Aorta (tissue), 5 donors: ENCODE results near the gene RGS9BP. TPM values are rescaled to one million over a fixed set of nuclear protein-coding genes. Genes with fewer than 3 reads are reported as not detected.
A peak's percentile ranks its signal among the peaks of the same experiment; 100 is the strongest.
"Not testable (repeated sequence)": the region's sequence is repeated elsewhere in the genome, so short reads cannot be mapped to it uniquely, and the experiment has no call there.

ENCODE experiments used
- ATAC-seq: fragments of 200-7000 bp; cut with Tn5 transposase; one replicate; pipeline ENCODE4 v1.9.1; 2022; ENCODE audit warnings: moderate library complexity; ENCODE audit not compliant: low FRiP score
- DNase-seq, 2 donors: peaks; one replicate each; pipeline ENCODE4 v3.0.0-alpha.2; 2020
- H3K27ac ChIP-seq, 2 donors: one replicate each; pipeline ENCODE4 v1.5.1; 2013; ENCODE audit warnings: low read length in 2 of 2, mild to moderate bottlenecking in 2 of 2, moderate library complexity in 2 of 2, control low read depth in 1 of 2, inconsistent platforms in 1 of 2, low read depth in 1 of 2
- H3K27me3 ChIP-seq, 2 donors: one replicate each; pipeline ENCODE4 v1.6.1; 2013; ENCODE audit warnings: control low read depth in 1 of 2, low read length in 1 of 2, mild to moderate bottlenecking in 1 of 2, moderate library complexity in 1 of 2; ENCODE audit not compliant: insufficient read depth in 2 of 2, control insufficient read depth in 1 of 2
- H3K36me3 ChIP-seq, 2 donors: one replicate each; pipeline ENCODE4 v1.6.1; 2013; ENCODE audit warnings: control low read depth in 1 of 2, low read length in 1 of 2, mild to moderate bottlenecking in 1 of 2; ENCODE audit not compliant: insufficient read depth in 2 of 2, control insufficient read depth in 1 of 2
- H3K4me1 ChIP-seq, 2 donors: one replicate each; pipeline ENCODE4 v1.6.1; 2013; ENCODE audit warnings: low read length in 2 of 2, control low read depth in 1 of 2, mild to moderate bottlenecking in 1 of 2, moderate library complexity in 1 of 2; ENCODE audit not compliant: insufficient read depth in 2 of 2, control insufficient read depth in 1 of 2
- H3K4me3 ChIP-seq, 2 donors: one replicate each; pipeline ENCODE4 v1.5.1; 2013; ENCODE audit warnings: low read length in 2 of 2, control low read depth in 1 of 2, mild to moderate bottlenecking in 1 of 2
- H3K9me3 ChIP-seq: one replicate; pipeline ENCODE4 v1.6.1; 2013; ENCODE audit warnings: mild to moderate bottlenecking, low read length; ENCODE audit not compliant: control insufficient read depth
- WGBS, 2 donors: extraction: QIAGEN DNeasy Blood & Tissue Kit; methylation state at CpG; one replicate each; pipeline ENCODE4 v1.1.7; 2013; 5-methylcytosine and 5-hydroxymethylcytosine counted together
- intact Hi-C, 2 donors: fragments of 100-400 bp; cut with DNase I; formaldehyde crosslinking; loops; one replicate each; pipeline versions ENCODE4 v1.14.2 to v1.15.0; 2022
- polyA plus RNA-seq, 2 donors: library from polyadenylated mRNA; stranded (reverse); fragments of 200-250 nt; gene quantifications; one replicate each; pipeline ENCODE4 v1.2.3, GENCODE V29; 2013
- total RNA-seq, 2 donors: library from RNA; stranded (reverse); fragmentation: NEBNext Ultra II Directional; extraction: Animal tissue kit (Norgen Biotek cat#: 25700); gene quantifications; one replicate each; pipeline ENCODE4 v1.2.1, GENCODE V29; 2021
- donor health status: healthy with polysubstance abuse.
- donor health status: Bipolar disorder and iron deficiency.
- donor health status: DM: no; HTN: no; CAD: no.
- donor health status: DM: no; HTN: no; CAD: no.
- donor health status: DM: yes; HTN: yes; CAD: no.

RGS9BP gene
- total and polyA plus RNA-seq, 4 donors, result 0.25 TPM; not detected in 3

DNA sequence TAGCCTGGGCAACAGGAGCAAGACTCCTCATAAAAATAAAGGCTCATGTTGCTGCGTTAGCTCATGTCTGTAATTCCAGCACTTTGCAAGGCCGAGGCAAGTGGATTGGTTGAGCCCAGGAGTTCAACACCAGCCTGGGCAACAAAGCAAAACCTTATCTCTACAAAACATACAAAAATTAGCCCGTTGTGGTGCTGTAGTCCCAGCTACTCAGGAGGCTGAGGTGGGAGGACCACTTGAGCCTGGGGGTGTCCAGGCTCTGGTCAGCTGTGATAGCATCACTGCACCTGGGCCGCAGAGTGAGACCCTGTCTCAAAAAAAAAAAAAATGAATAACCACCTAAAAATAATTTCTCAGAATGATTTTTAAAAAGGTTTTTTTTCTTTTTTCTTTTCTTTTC, 12.0 kb downstream of the RGS9BP start:
- Histone ChIP-seq H3K36me3 (peaks cover 0 to 1% of the 10 kb centered on the region in 2 donors), H3K4me3 (no peak overlapping the region), H3K4me1 (no peaks in the 10 kb centered on the region), H3K27ac (no peak overlapping the region), H3K9me3 (no peaks in the 10 kb centered on the region), H3K27me3 (no peaks in the 10 kb centered on the region)
- intact Hi-C loops, result no loop called here
- no peak for DNase-seq
- no peak for ATAC-seq
- 83 to 85% methylated on average over 4 of the region's 4 CpGs for WGBS, 2 donors

GRCh38 chr19:32688311-32688710, 12.7 kb downstream of the RGS9BP start:
- Histone ChIP-seq H3K9me3 (no peaks in the 10 kb centered on the region), H3K4me1 (no peaks in the 10 kb centered on the region), H3K27ac (no peak overlapping the region), H3K4me3 (no peak overlapping the region), H3K27me3 (no peaks in the 10 kb centered on the region), H3K36me3 (peaks cover 0 to 1% of the 10 kb centered on the region in 2 donors)
- ATAC-seq (no peak), DNase-seq (peak in 1 of 2 donors; percentile 78)
- 90 to 97% methylated on average over 1 of the region's 1 CpG for WGBS, 2 donors
- intact Hi-C loops, result no loop called here

DNA sequence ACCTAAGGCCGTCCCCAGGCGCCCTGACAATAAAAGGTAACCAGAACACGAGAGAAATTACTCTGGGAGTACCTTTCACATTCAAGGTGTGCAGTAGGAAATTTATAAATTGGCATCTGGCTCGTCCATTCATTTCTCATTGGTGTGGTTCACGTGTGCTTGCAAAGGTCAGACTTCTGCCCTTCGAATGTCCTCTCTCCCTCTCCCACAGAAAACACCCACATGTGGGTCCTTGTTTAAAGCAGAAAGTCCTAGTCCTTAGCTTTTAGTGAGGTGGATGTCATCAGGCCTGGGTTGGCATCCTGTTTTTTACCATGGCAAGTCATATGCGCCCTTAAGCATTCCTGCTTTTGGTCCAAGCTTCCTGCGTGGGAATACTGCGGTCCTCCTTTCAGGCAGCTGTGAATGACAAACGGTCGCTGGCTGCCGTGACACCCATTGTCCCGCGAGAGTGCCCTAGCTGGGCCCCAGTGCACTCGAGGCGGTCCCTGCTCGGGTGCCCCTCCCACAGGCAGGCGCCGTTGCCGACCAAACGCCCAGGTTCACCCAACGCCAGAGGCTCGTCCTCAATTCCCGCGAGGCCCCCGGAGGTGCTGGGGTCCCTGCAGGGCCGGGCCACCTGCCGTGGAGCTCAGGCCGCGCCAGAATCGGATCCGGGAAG, 15.8 kb downstream of the RGS9BP start, which contains the start of gene NUDT19:
TSS of gene NUDT19 (plus strand) at position 531 of the 661 bp plus-strand sequence. CDS start 140 bp downstream, outside the sequence.
- H3K9me3 ChIP-seq, result no peaks in the 10 kb centered on the region

GRCh38 chr19:32691952-32692726, 16.5 kb downstream of the RGS9BP start:
- 5 to 8% methylated on average over 80 to 93 of the region's 93 CpGs for WGBS, 2 donors
- ATAC-seq (peak; percentile 88), DNase-seq (peak; percentile 86 to 88)
- Histone ChIP-seq H3K9me3 (no peaks in the 10 kb centered on the region), H3K27ac (peak overlapping the region; percentile 58 to 69), H3K36me3 (no peaks in the 10 kb centered on the region), H3K27me3 (no peaks in the 10 kb centered on the region), H3K4me1 (no peaks in the 10 kb centered on the region), H3K4me3 (peak overlapping the region; percentile 76 to 81)
- intact Hi-C loops, result loop anchor here in 1 of 2 donors (2.0 kb wide), 1 partner anchor 17 kb away; the partner anchor contains the start of genes ANKRD27 and RGS9BP

More for the DNA sequence above, 15.8 kb downstream of the RGS9BP start, which contains the start of gene NUDT19:
- Histone ChIP-seq H3K36me3 (peaks cover 0 to 1% of the 10 kb centered on the region in 2 donors), H3K27ac (peak within 1 kb of the TSS; percentile 58 to 69), H3K4me3 (peak within 1 kb of the TSS; percentile 76 to 81), H3K27me3 (no peaks in the 10 kb centered on the region), H3K4me1 (no peaks in the 10 kb centered on the region)
- intact Hi-C loops, result loop anchor here in 1 of 2 donors (2.0 kb wide), 1 partner anchor 17 kb away; the partner anchor contains the start of genes ANKRD27 and RGS9BP
- 6% methylated on average over 31 to 32 of the region's 32 CpGs for WGBS, 2 donors
- peak; percentile 92 to 94 for DNase-seq
- peak; percentile 97 for ATAC-seq

GRCh38 chr19:32692727-32693061, 17.0 kb downstream of the RGS9BP start:
- H3K36me3 ChIP-seq, result no peaks in the 10 kb centered on the region
- H3K27ac ChIP-seq, result no peak overlapping the region
- peak overlapping the region; percentile 76 to 81 for H3K4me3 ChIP-seq
- H3K9me3 ChIP-seq, result no peaks in the 10 kb centered on the region
- intact Hi-C loops, result no loop called here
- ATAC-seq (peak; percentile 45), DNase-seq (no peak)
- H3K27me3 ChIP-seq, result no peaks in the 10 kb centered on the region
- 36 to 50% methylated on average over 7 of the region's 7 CpGs for WGBS, 2 donors
- no peaks in the 10 kb centered on the region for H3K4me1 ChIP-seq

GRCh38 chr19:32693151-32694108, 17.8 kb downstream of the RGS9BP start:
- H3K27ac ChIP-seq, H3K36me3 ChIP-seq, H3K27me3 ChIP-seq, ATAC-seq, intact Hi-C loops, H3K9me3 ChIP-seq, H3K4me1 ChIP-seq, DNase-seq: not testable (repeated sequence)
- peak overlapping the region in 1 of 2 donors; percentile 76 for H3K4me3 ChIP-seq
- WGBS, 2 donors, result 95 to 97% methylated on average over 20 of the region's 20 CpGs

GRCh38 chr19:32694316-32694715, 18.7 kb downstream of the RGS9BP start:
- intact Hi-C loops, result not testable (repeated sequence)
- WGBS, 2 donors, result 60 to 67% methylated on average over 2 of the region's 2 CpGs

GRCh38 chr19:32694851-32695250, 19.2 kb downstream of the RGS9BP start:
- H3K4me1 ChIP-seq, H3K27me3 ChIP-seq, H3K4me3 ChIP-seq, H3K36me3 ChIP-seq, ATAC-seq, H3K9me3 ChIP-seq, intact Hi-C loops, DNase-seq, H3K27ac ChIP-seq: not testable (repeated sequence)
- 58 to 67% methylated on average over 2 of the region's 2 CpGs for WGBS, 2 donors

More at GRCh38 chr19:32694316-32694715, 18.7 kb downstream of the RGS9BP start:
- DNase-seq, H3K9me3 ChIP-seq, H3K27ac ChIP-seq, H3K27me3 ChIP-seq, H3K36me3 ChIP-seq, ATAC-seq, H3K4me3 ChIP-seq, H3K4me1 ChIP-seq: not testable (repeated sequence)
